ENCODE measurements around the gene ODAD4.
"Not testable (repeated sequence)": the region's sequence is repeated elsewhere in the genome, so short reads cannot be mapped to it uniquely, and the experiment has no call there.

Gene ODAD4

GRCh38 chr17:41913798-41914197, 16.6 kb upstream of the ODAD4 start:
- no peak for DNase-seq (ENCODE audit: low read depth in 2 of 3, low spot score in 2 of 3)

DNA sequence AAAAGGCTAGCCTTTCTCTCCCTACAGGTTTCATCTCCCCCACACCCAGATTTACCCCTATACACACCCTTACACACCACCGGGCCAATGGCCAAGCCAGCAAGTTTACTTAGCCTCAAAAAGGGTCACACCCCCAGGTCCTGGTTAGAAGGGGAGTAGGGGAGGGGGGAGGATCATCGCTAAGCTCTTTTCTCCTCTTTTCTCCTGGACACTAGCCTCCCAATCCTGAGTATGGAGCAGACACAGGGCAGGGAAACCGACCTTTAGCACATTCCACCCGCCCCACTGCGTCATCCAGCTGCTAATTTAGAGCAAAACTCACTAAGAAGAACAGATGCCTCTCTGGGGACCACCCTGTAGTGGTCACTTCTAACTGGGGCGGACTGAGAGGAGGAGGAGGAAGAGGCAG, 16.1 kb upstream of the ODAD4 start:
- no peak for DNase-seq (ENCODE audit: low read depth in 2 of 3, low spot score in 2 of 3)

DNA sequence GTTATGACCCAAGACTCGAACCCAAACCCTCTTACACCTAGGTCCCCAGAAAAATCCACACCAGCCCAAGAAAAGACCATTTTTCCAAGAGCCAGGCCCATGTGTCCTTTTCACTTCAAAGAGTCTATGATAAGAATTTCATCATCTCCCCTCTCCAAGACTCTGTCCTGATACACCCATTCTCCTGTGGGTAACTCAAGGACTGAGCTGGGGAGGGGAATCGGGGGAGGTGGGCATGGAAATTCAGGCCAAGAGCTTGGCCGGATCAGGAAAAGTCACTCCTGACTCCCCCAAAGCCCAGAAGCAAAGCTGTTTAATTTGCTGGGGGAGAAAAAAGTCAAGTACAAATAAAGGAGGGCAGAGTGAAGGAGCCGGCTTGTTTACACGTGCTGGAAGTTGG, 15.4 kb upstream of the ODAD4 start:
- no peak for DNase-seq (ENCODE audit: low read depth in 2 of 3, low spot score in 2 of 3)

- DNase-seq (ENCODE audit: low read depth in 2 of 3, low spot score in 2 of 3): no peak
These were observed 14.9 kb upstream of the ODAD4 start for GRCh38 chr17:41915566-41915965.

DNA sequence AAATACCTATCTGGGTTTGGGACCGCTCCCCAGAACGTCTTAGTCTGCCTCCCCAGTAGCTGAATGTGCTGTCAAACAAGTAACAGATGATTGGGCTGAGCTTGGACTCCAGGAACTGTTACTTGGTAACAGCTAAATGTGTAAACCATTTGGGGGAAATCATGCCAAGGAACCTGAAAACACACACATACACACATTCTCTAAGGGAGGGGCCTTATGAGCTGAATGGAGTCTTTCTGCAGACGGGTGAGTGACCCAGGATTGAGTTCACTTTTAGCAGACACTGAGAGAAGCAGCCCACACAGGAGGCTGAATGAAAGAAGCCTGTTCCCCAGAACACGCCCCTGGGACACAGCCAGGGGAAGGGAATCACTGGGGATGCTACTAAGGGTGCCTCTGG, 13.2 kb upstream of the ODAD4 start:
- DNase-seq (ENCODE audit: low read depth in 2 of 3, low spot score in 2 of 3): no peak

DNA sequence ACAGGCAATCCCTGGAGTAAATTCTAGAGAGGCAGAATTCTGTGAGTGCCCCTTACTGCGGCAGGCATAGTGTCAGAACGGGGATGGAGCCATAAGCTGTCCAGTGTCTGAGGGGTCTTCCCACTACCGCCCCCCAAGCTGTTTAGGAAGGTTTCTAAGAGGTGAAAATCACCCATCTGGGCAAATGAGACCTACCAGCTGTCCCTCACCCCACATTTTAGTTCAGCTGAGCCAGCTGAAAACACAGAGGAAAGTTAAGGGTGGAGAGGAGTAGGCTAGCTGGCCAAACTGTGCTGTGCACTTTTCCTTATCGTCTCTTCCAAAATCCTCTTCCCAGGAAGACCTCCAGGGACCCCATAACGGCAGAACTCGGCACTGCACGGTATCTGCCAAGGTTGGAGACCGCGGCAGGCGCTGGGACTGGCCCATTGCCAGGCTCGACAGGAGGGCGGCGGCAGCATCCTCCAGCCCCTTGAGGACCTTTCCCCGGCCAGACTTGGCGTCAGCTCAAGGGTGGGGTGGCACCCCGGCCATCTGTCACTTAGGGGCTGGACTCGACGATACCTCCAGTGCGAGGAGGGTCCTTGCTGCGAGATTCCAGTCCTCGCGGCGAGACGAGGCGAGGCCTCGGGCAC, 12.6 kb upstream of the ODAD4 start:
- peak in 2 of 3 experiments; percentile 5 to 13 for DNase-seq (ENCODE audit: low read depth in 2 of 3, low spot score in 2 of 3)

- peak; percentile 92 to 98 (median 92) for DNase-seq (ENCODE audit: low read depth in 2 of 3, low spot score in 2 of 3)
These were observed 11.9 kb upstream of the ODAD4 start, which contains the start of gene ACLY for GRCh38 chr17:41918314-41919164. ACLY (minus strand) TSS chr17:41918951; CDS start chr17:41913873, 5,078 bp downstream.

GRCh38 chr17:41919165-41919817, 11.1 kb upstream of the ODAD4 start:
- no peak for DNase-seq (ENCODE audit: low read depth in 2 of 3, low spot score in 2 of 3)

GRCh38 chr17:41919840-41920579, 10.4 kb upstream of the ODAD4 start:
- no peak for DNase-seq (ENCODE audit: low read depth in 2 of 3, low spot score in 2 of 3)

DNA sequence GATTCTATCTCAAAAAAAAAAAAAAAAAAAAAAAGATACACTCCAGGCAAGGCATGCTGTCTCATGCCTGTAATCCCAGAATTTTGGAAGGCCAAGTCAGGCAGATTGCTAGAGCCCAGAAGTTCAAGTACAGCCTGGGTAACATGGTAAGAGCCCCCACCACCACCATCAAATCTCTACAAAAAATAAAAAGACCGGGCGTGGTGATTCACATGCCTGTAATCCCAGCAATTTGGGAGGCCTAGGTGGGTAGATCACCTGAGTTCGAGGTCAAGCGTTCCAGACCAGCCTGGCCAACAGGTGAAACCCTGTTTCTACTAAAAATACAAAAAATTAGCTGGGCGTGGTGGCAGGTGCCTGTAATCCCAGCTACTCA, 9.8 kb upstream of the ODAD4 start:
- no peak for DNase-seq (ENCODE audit: low read depth in 2 of 3, low spot score in 2 of 3)

- DNase-seq (ENCODE audit: low read depth in 2 of 3, low spot score in 2 of 3): no peak
These were observed 4.3 kb upstream of the ODAD4 start for GRCh38 chr17:41925991-41926590.

GRCh38 chr17:41928693-41929251, 1.6 kb upstream of the ODAD4 start:
- DNase-seq (ENCODE audit: low read depth in 2 of 3, low spot score in 2 of 3): no peak

DNA sequence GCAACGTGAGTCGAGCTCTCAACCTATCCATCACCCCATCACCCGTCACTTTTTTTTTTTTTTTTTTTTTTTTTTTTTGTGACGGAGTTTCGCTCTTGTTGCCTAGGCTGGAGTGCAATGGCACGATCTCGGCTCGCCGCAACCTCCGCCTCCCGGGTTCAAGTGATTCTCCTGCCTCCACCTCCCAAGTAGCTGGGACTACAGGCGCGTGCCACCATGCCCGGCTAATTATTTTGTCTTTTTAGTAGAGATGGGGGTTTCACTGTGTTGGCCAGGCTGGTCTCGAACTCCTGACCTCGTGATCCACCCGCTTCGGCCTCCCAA, 378 bp downstream of the ODAD4 start:
- not testable (repeated sequence) for DNase-seq (ENCODE audit: low read depth in 2 of 3, low spot score in 2 of 3)

- not testable (repeated sequence) for DNase-seq (ENCODE audit: low read depth in 2 of 3, low spot score in 2 of 3)
These were observed 1.3 kb downstream of the ODAD4 start for GRCh38 chr17:41931715-41932114.

- DNase-seq (ENCODE audit: low read depth in 2 of 3, low spot score in 2 of 3): no peak
These were observed 2.5 kb downstream of the ODAD4 start for GRCh38 chr17:41932816-41933389.

DNA sequence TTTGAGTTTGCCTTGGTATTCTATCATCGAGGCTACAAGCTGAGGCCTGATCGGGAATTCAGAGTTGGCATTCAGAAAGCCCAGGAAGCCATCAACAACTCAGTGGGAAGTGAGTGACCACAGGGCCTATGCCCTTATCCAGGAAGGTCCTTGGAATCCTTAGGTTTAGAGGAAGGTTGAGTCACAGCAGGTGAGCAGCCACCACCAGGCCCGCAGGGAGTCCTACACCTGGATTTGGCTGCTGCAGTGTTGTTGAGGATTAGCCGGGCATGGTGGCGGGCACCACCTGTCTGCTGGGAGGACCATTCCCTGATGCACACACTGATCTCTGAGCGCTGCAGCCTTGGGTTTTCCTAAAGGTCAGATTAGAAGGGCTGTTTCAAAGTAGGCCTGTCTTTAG, 5.2 kb downstream of the ODAD4 start:
- DNase-seq (ENCODE audit: low read depth in 2 of 3, low spot score in 2 of 3): no peak

DNA sequence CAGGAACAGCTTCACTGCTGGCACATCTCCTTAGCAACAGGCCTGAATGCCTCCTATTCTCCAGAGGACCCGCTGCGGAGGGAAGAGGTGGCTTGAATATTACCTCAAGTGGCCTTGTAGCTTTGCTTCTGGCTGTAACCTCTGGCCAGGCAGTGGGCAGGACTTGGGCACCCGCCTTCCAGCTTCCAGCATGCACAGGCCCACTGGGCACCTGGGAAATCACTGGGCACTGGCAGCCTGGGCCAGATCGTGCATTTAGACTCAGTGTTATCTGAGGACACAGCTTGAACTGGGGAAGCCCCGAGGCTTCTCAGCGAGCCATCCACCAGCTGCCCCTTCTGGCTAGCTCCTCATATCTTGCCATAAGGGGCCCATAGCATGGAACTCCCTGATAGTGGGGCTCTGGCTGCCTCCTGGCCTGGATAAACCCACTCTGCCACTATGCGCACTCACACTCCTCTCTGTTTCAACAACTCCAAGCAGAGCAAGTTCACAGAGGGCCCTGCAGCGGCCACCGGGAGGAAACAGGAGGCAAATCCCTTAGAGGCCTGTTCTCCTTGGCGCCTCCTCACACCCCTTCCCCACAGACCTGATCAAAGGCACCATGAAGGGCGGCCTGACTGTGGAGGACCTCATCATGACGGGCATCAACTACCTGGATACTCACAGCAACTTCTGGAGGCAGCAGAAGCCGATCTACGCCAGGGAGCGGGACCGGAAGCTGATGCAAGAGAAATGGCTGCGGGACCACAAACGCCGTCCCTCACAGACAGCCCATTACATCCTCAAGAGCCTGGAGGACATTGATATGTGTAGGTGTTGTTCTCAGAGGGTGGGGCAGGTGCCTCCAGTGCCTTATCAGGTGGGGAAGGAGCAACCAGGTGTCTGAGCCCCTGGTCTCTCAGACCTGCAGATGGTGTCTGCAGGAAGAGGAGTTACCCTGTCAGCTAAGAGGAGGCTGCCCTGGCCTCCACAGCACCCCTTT, 7.8 kb downstream of the ODAD4 start:
- no peak for DNase-seq (ENCODE audit: low read depth in 2 of 3, low spot score in 2 of 3)

DNA sequence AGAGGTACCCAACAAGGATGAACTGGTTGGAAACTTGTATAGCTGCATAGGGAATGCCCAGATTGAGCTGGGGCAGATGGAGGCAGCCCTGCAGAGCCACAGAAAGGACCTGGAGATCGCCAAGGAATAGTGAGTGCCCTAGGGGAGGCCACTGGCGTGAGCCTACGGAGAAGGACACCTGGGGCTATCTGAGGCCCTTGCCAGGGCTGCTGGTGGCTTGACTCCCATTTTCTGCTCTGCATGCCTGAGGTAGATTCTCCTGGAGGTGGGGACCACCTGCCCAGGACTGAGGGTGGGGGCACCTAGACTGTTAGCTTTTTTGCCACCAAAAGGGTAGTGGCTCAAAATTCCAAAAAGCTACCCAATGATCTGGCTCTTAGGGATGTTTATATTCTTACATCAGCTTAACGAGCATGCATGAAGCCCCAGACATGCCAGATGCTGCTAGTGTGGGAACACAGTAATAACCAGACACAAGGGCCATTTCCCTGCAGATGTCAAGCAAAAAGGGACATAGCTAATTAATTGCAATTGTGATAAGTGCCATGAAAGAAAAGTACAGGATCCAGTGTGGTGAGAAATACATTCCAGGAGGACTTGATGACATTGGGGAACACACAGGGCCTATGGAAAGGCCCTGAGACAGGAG, 8.8 kb downstream of the ODAD4 start:
- DNase-seq (ENCODE audit: low read depth in 2 of 3, low spot score in 2 of 3): no peak

DNA sequence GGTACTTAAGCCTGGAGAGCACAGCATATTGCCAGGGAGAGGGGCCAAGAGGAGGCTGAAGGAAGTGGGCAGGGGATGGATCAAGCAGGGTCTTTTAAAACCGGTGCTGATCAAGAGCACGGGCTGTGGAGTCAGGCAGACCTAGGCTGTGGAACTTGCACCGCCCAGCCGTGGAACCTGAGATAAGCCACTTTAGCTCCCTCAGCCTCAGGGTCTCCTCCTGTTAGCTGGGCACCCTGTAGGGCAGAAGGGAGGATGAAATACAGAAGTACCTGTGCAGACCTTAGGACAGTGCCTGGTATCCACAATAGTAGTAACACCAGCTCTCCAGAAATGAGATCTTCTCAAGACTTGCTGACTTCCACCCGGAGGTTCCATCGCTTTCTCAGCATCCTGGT, 9.3 kb downstream of the ODAD4 start:
- no peak for DNase-seq (ENCODE audit: low read depth in 2 of 3, low spot score in 2 of 3)

Data from activated CD8-positive, alpha-beta memory T cell treated with anti-CD3 and anti-CD28 coated beads for 48 hours (primary cell).